Measurements from ENCODE around the gene RABEPK. TPM values are rescaled to one million over a fixed set of nuclear protein-coding genes. Genes with fewer than 3 reads are reported as not detected.
"Not testable (repeated sequence)": the region's sequence is repeated elsewhere in the genome, so short reads cannot be mapped to it uniquely, and the experiment has no call there.

Gene RABEPK
- total RNA-seq, 1 donor from 2014 or later = 20.4 TPM

- intact Hi-C loops (cut with DNase I) = no loop called here
- no peaks in the 10 kb centered on the region for H3K9me3 ChIP-seq
- peaks cover 24 to 27% of the 10 kb centered on the region in 2 donors for H3K36me3 ChIP-seq
- no peak for DNase-seq (ENCODE audit: low spot score in 2 of 2)
- H3K4me1 ChIP-seq = no peaks in the 10 kb centered on the region
- no peaks in the 10 kb centered on the region for H3K27me3 ChIP-seq
- no peak overlapping the region for H3K27ac ChIP-seq
- H3K4me3 ChIP-seq = no peak overlapping the region
- TF ChIP-seq CTCF (IDR thresholded peaks at IDR 0.05) = no peak
Observed at GRCh38 chr9:125214186-125214585, 13.8 kb downstream of the RABEPK start.

- no peaks in the 10 kb centered on the region for H3K9me3 ChIP-seq
- no peak overlapping the region for H3K27ac ChIP-seq
- no peak for DNase-seq (ENCODE audit: low spot score in 2 of 2)
- H3K4me3 ChIP-seq = no peak overlapping the region
- H3K27me3 ChIP-seq = no peaks in the 10 kb centered on the region
- TF ChIP-seq CTCF (IDR thresholded peaks at IDR 0.05) = no peak
- H3K36me3 ChIP-seq = peaks cover 24 to 33% of the 10 kb centered on the region in 2 donors
- H3K4me1 ChIP-seq = no peaks in the 10 kb centered on the region
- intact Hi-C loops (cut with DNase I) = no loop called here
Observed at GRCh38 chr9:125218621-125219020, 18.3 kb downstream of the RABEPK start.

GRCh38 chr9:125224858-125225257 is 24.5 kb downstream of the RABEPK start:
- H3K4me3 ChIP-seq; H3K4me1 ChIP-seq; intact Hi-C loops (cut with DNase I); H3K9me3 ChIP-seq; H3K27me3 ChIP-seq; H3K27ac ChIP-seq; DNase-seq (ENCODE audit: low spot score in 2 of 2): not testable (repeated sequence)
- peaks cover 27 to 63% of the 10 kb centered on the region in 2 donors for H3K36me3 ChIP-seq

- Histone ChIP-seq H3K4me3 (no peak overlapping the region), H3K9me3 (no peaks in the 10 kb centered on the region), H3K36me3 (peaks cover 32 to 61% of the 10 kb centered on the region in 2 donors), H3K27ac (no peak overlapping the region), H3K27me3 (no peaks in the 10 kb centered on the region), H3K4me1 (no peaks in the 10 kb centered on the region)
- TF ChIP-seq CTCF (IDR thresholded peaks at IDR 0.05) = no peak
- DNase-seq (ENCODE audit: low spot score in 2 of 2) = no peak
- intact Hi-C loops (cut with DNase I) = no loop called here
Observed at GRCh38 chr9:125227761-125228160, 27.4 kb downstream of the RABEPK start.

- Histone ChIP-seq H3K27ac (no peak overlapping the region), H3K4me3 (no peak overlapping the region), H3K4me1 (peaks cover 15 to 30% of the 10 kb centered on the region in 2 donors), H3K27me3 (no peaks in the 10 kb centered on the region), H3K36me3 (peaks cover 47 to 77% of the 10 kb centered on the region in 2 donors), H3K9me3 (no peaks in the 10 kb centered on the region)
- intact Hi-C loops (cut with DNase I) = no loop called here
- no peak for TF ChIP-seq CTCF (IDR thresholded peaks at IDR 0.05)
- no peak for DNase-seq (ENCODE audit: low spot score in 2 of 2)
Observed at GRCh38 chr9:125233678-125234077, 33.3 kb downstream of the RABEPK start.

GRCh38 chr9:125234099-125234498 is 33.8 kb downstream of the RABEPK start:
- intact Hi-C loops (cut with DNase I); DNase-seq (ENCODE audit: low spot score in 2 of 2); H3K27ac ChIP-seq; H3K9me3 ChIP-seq; H3K27me3 ChIP-seq; H3K4me3 ChIP-seq: not testable (repeated sequence)
- H3K4me1 ChIP-seq = peaks cover 16 to 33% of the 10 kb centered on the region in 2 donors
- H3K36me3 ChIP-seq = peaks cover 50 to 81% of the 10 kb centered on the region in 2 donors
